ENCODE data around the gene HNF4A. TPM values are rescaled to one million over a fixed set of nuclear protein-coding genes. Genes with fewer than 3 reads are reported as not detected.

The HNF4A gene
- total and polyA plus RNA-seq, 2 of the 13 experiments (the other 11 are each of a cell fraction or from before 2014, with no cell fraction given) = 80.9 to 169 TPM

GRCh38 chr20:44310664-44311639 lies 44.5 kb upstream of the HNF4A start, which contains the start of gene FITM2 (continued):
- TF ChIP-seq ZNF275 (CRISPR knock-in tag; IDR thresholded peaks at IDR 0.05; ENCODE audit: borderline replicate concordance) (peak; percentile 93; the same call in 1 of the 2 replicates), ZBTB14 (CRISPR knock-in tag; IDR thresholded peaks at IDR 0.05) (0 out of 2 replicates have a peak, but pooled peaks have one; percentile 15), MXI1 (IDR thresholded peaks at IDR 0.05; ENCODE audit: borderline replicate concordance, low read depth, low read length) (peak; percentile 98; the same call in 2 of the 3 replicates), ZNF839 (CRISPR knock-in tag; IDR thresholded peaks at IDR 0.05; ENCODE audit: borderline replicate concordance) (no peak; the same call in 1 of the 2 replicates), FLYWCH1 (CRISPR knock-in tag; IDR thresholded peaks at IDR 0.05) (no peak), IRF2 (CRISPR knock-in tag; IDR thresholded peaks at IDR 0.05) (peak; percentile 97), HBP1 (CRISPR knock-in tag; IDR thresholded peaks at IDR 0.05; ENCODE audit: low read depth) (peak; percentile 96), SRSF1 (optimal IDR thresholded peaks at IDR 0.05; ENCODE audit: low read depth, low read length) (peak; percentile 88), ZNF563 (CRISPR knock-in tag; IDR thresholded peaks at IDR 0.05) (peak; percentile 99), ZFP36L1 (CRISPR knock-in tag; IDR thresholded peaks at IDR 0.05) (no peak), PRDM10 (CRISPR knock-in tag; IDR thresholded peaks at IDR 0.05; ENCODE audit: low read depth) (peak; percentile 90), U2AF2 (IDR thresholded peaks at IDR 0.05; ENCODE audit: low read depth, low read length) (no peak), CCAR2 (optimal IDR thresholded peaks at IDR 0.05; ENCODE audit: low read depth, low read length) (no peak), ELF1 (CRISPR knock-in tag; IDR thresholded peaks at IDR 0.05) (no peak), ZNF552 (CRISPR knock-in tag; IDR thresholded peaks at IDR 0.05; ENCODE audit: borderline replicate concordance) (peak; percentile 80; the same call in 1 of the 2 replicates), ZNF574 (CRISPR knock-in tag; IDR thresholded peaks at IDR 0.05) (peak; percentile 93)
